GM12878 (cell line): ENCODE data around the gene TBC1D1. TPM values are rescaled to one million over a fixed set of nuclear protein-coding genes. Genes with fewer than 3 reads are reported as not detected.
A peak's percentile ranks its signal among the peaks of the same experiment; 100 is the strongest.

Source experiments
- ATAC-seq: fragments of 200-7000 bp; cut with Tn5 transposase; 3 replicates; pipeline ENCODE4 v1.9.1; 2020; ENCODE audit warnings: mild to moderate bottlenecking, moderate library complexity
- BruUV-seq: library from RNA; stranded (reverse); fragments of 400-500 nt; replicated peaks from 2 replicates; lab custom pipeline; 2021; lab: Mats Ljungman, UMichigan
- CTCF ChIA-PET: fragments of 300-600 bp; sonication (Branson Sonifier 250); formaldehyde crosslinking; extraction: SDS; loops from one replicate; lab custom pipeline; 2021; ENCODE audit warnings: inconsistent platforms; lab: Yijun Ruan, JAX
- POLR2A ChIA-PET: fragments of 350-600 bp; formaldehyde crosslinking; extraction: SDS; loops from one replicate; lab custom pipeline; 2021; ENCODE audit warnings: inconsistent platforms; lab: Charles Lee
- RAD21 ChIA-PET: fragments of 300-600 bp; sonication (Branson Sonifier 250); formaldehyde crosslinking; loops from one replicate; lab custom pipeline; 2023; ENCODE audit warnings: antibody characterized with exemption; ENCODE audit not compliant: unreplicated experiment; lab: Charles Lee
- SMC1A ChIA-PET: fragments of 300-600 bp; sonication (Branson Sonifier 250); formaldehyde crosslinking; loops from one replicate; lab custom pipeline; 2023; ENCODE audit not compliant: unreplicated experiment, uncharacterized antibody; lab: Charles Lee
- DNase-seq: peaks from one replicate; pipeline ENCODE4 v3.0.0-alpha.2; 2011; ENCODE audit warnings: low read depth, low spot score
- FAIRE-seq: peaks from 3 replicates; lab custom pipeline; 2011; peaks lifted over from hg19 to GRCh38; lab: Jason Lieb, UNC
- H2AFZ ChIP-seq: 2 replicates; pipeline ENCODE4 v1.6.0; 2011; ENCODE audit warnings: low read depth, low read length, control low read depth; ENCODE audit not compliant: control insufficient read depth
- H3K27ac ChIP-seq: 2 replicates; pipeline ENCODE4 v1.5.1; 2011; ENCODE audit warnings: control low read depth; ENCODE audit not compliant: control insufficient read depth, insufficient read depth
- H3K27me3 ChIP-seq, 2 experiments: replicated peaks in 1 of 2; 2 replicates each; pipeline versions ENCODE4 v1.6.0 to v1.6.1; 2011; ENCODE audit warnings: low read length in 1 of 2; ENCODE audit not compliant: control insufficient read depth in 2 of 2, insufficient read depth in 2 of 2
- H3K36me3 ChIP-seq, 2 experiments: 2 replicates each; pipeline ENCODE4 v1.5.1; 2011; ENCODE audit warnings: low read length in 1 of 2; ENCODE audit not compliant: control insufficient read depth in 2 of 2, insufficient read depth in 2 of 2
- H3K4me1 ChIP-seq: 2 replicates; pipeline ENCODE4 v1.6.1; 2011; ENCODE audit warnings: mild to moderate bottlenecking, low read length, moderate library complexity, mixed read lengths; ENCODE audit not compliant: control insufficient read depth, insufficient read depth
- H3K4me2 ChIP-seq: 2 replicates; pipeline ENCODE4 v1.6.0; 2011; ENCODE audit warnings: control low read depth; ENCODE audit not compliant: control insufficient read depth, insufficient read depth
- H3K4me3 ChIP-seq: fragments of 200-600 bp; sonication (generic); 2 replicates; pipeline ENCODE4 v1.5.1; 2016
- H3K79me2 ChIP-seq: 2 replicates; pipeline ENCODE4 v1.6.0; 2011; ENCODE audit warnings: low read length; ENCODE audit not compliant: control insufficient read depth, insufficient read depth
- H3K9ac ChIP-seq: 2 replicates; pipeline ENCODE4 v1.8.0; 2011; ENCODE audit warnings: low read length, control low read depth, mixed read lengths; ENCODE audit not compliant: control insufficient read depth, insufficient read depth
- H3K9me3 ChIP-seq: replicated peaks from 3 replicates; pipeline ENCODE4 v1.5.1; 2011; ENCODE audit warnings: mild to moderate bottlenecking, low read length; ENCODE audit not compliant: control insufficient read depth, insufficient read depth
- H4K20me1 ChIP-seq: 2 replicates; pipeline ENCODE4 v1.6.0; 2011; ENCODE audit not compliant: control insufficient read depth, insufficient read depth
- ATF7 ChIP-seq: fragments of 450-650 bp; IDR thresholded peaks from 2 replicates; pipeline ENCODE4 v1.6.1; 2016; ENCODE audit warnings: low read depth, mild to moderate bottlenecking
- CEBPB ChIP-seq, 2 experiments: fragments of 150-350 bp in 1 of 2; IDR thresholded peaks; 2 replicates each; pipeline ENCODE4 v1.6.1; 2012 to 2014; ENCODE audit warnings: low read depth in 2 of 2, low read length in 2 of 2, borderline replicate concordance in 1 of 2, inconsistent platforms in 1 of 2
- IKZF2 ChIP-seq, 2 experiments: fragments of 450-650 bp; IDR thresholded peaks; 2 replicates each; pipeline ENCODE4 v1.6.1; 2017; ENCODE audit warnings: mild to moderate bottlenecking in 2 of 2, moderate library complexity in 2 of 2
- LARP7 ChIP-seq: fragments of 450-650 bp; IDR thresholded peaks from 2 replicates; pipeline ENCODE4 v1.6.1; 2017; ENCODE audit warnings: mild to moderate bottlenecking
- MTA3 ChIP-seq: IDR thresholded peaks from 2 replicates; pipeline ENCODE4 v1.6.1; 2012; ENCODE audit warnings: low read length, inconsistent platforms, borderline replicate concordance
- NRF1 ChIP-seq: conservative IDR thresholded peaks from 2 replicates; pipeline ENCODE4 v1.6.1; 2011; ENCODE audit warnings: mild to moderate bottlenecking, low read depth, low read length, improper control_type of control experiment
- PAX5 ChIP-seq: IDR thresholded peaks from 2 replicates; pipeline ENCODE4 v1.6.1; 2011; ENCODE audit warnings: low read depth, low read length, borderline replicate concordance
- PML ChIP-seq: IDR thresholded peaks from 2 replicates; pipeline ENCODE4 v1.6.1; 2012; ENCODE audit warnings: low read length, inconsistent platforms
- POLR2A ChIP-seq: IDR thresholded peaks from 2 replicates; pipeline ENCODE4 v1.6.1; 2011; ENCODE audit warnings: low read depth, mild to moderate bottlenecking, low read length
- POLR2AphosphoS2 ChIP-seq: IDR thresholded peaks from 2 replicates; pipeline ENCODE4 v1.6.1; 2011; ENCODE audit warnings: low read depth, mild to moderate bottlenecking, low read length, improper control_type of control experiment, moderate library complexity
- RCOR1 ChIP-seq: conservative IDR thresholded peaks from 2 replicates; pipeline ENCODE4 v1.6.1; 2012; ENCODE audit warnings: low read depth, low read length, improper control_type of control experiment
- SMAD1 ChIP-seq: fragments of 450-650 bp; IDR thresholded peaks from 2 replicates; pipeline ENCODE4 v1.6.1; 2018; ENCODE audit warnings: mild to moderate bottlenecking, low read depth; ENCODE audit not compliant: partially characterized antibody
- SP1 ChIP-seq: IDR thresholded peaks from one replicate; pipeline ENCODE4 v1.6.1; 2011; ENCODE audit warnings: low read depth, low read length
- TCF12 ChIP-seq: IDR thresholded peaks from 2 replicates; pipeline ENCODE4 v1.6.1; 2011; ENCODE audit warnings: low read depth, mild to moderate bottlenecking, low read length
- ZBED1 ChIP-seq: IDR thresholded peaks from 2 replicates; pipeline ENCODE4 v1.6.1; 2016; ENCODE audit warnings: borderline replicate concordance
- ZNF622 ChIP-seq: fragments of 450-650 bp; IDR thresholded peaks from 2 replicates; pipeline ENCODE4 v1.6.1; 2017; ENCODE audit warnings: mild to moderate bottlenecking, inconsistent platforms
- ZNF687 ChIP-seq: fragments of 450-650 bp; IDR thresholded peaks from 2 replicates; pipeline ENCODE4 v1.6.1; 2017; ENCODE audit warnings: mild to moderate bottlenecking, moderate library complexity
- WGBS: methylation state at CpG from one replicate; pipeline ENCODE4 v1.1.6; 2016; ENCODE audit warnings: low lambda C conversion rate; ENCODE audit not compliant: insufficient replicate concordance, insufficient coverage; ENCODE audit errors: missing lambda C conversion rate; 5-methylcytosine and 5-hydroxymethylcytosine counted together
- in situ Hi-C: fragments of 300-500 bp; cut with MboI; formaldehyde crosslinking; loops from 9 replicates; pipeline ENCODE4 v1.14.3; 2018; ENCODE audit warnings: mixed read lengths
- intact Hi-C: fragments of 100-400 bp; cut with micrococcal nuclease; formaldehyde crosslinking; loops from one replicate; pipeline ENCODE4 v1.14.2; 2022; ENCODE audit not compliant: unreplicated experiment
- polyA plus RNA-seq, 11 experiments: library from polyadenylated mRNA; depleted of rRNA in 4 of 11; unstranded in 6 of 11; stranded (reverse) in 5 of 11; fragments of >200 nt; fragmentation: Nextera tagmentation in 4 of 11; fragmentation: Illumina TruSeq in 1 of 11; extraction: Ambion mirVana in 4 of 11; extraction: Trizol in 1 of 11; gene quantifications; 1 replicate in 1 of 11; 2 replicates in 10 of 11; pipeline versions ENCODE4 v1.2.1 to v1.2.3, GENCODE V29; 2011 to 2016; ENCODE audit warnings: inconsistent platforms in 2 of 11, missing spikeins in 2 of 11, low read depth in 1 of 11
- total RNA-seq, 4 experiments: library from RNA; depleted of rRNA in 3 of 4; stranded (reverse); fragments of >200 nt in 3 of 4; fragmentation: Illumina TruSeq in 1 of 4; extraction: Trizol in 1 of 4; gene quantifications; 2 replicates each; pipeline versions ENCODE4 v1.2.1 to v1.2.3, GENCODE V29; 2013 to 2021

Gene TBC1D1
- total and polyA plus RNA-seq, 10 of the 15 experiments (the other 5 are each of a cell fraction or from before 2014, with no cell fraction given) = 5.3 to 102 (median 57.8) TPM

- TF ChIP-seq PML (peak; percentile 34), CEBPB (IDR thresholded peaks at IDR 0.05; ENCODE audit: borderline replicate concordance in 1 of 2, low read depth in 2 of 2, low read length in 2 of 2) (no peak; a peak in 1 of 4 replicates), POLR2AphosphoS2 (no peak), MTA3 (peak; percentile 43)
These were observed 184.7 kb downstream of the TBC1D1 start (continued) for GRCh38 chr4:38075370-38076152.

- Histone ChIP-seq H3K4me1 (peaks cover 55% of the 10 kb centered on the region), H3K27me3 (no peaks in the 10 kb centered on the region), H3K4me2 (peak overlapping the region; percentile 71), H3K9me3 (no peaks in the 10 kb centered on the region; the same call in 2 of the 3 replicates), H3K36me3 (peaks cover 0 to 12% of the 10 kb centered on the region in 2 experiments), H2AFZ (no peak overlapping the region), H3K4me3 (peak overlapping the region; percentile 38; the same call in 1 of the 2 replicates), H4K20me1 (no peaks in the 10 kb centered on the region), H3K27ac (peak overlapping the region; percentile 95), H3K79me2 (peaks cover 4% of the 10 kb centered on the region), H3K9ac (peak overlapping the region; percentile 72)
- no peak for FAIRE-seq
- ChIA-PET POLR2A (interaction anchor here (1.0 to 1.5 kb wide), 4 partner anchors 52 to 108 kb away, joined by 4 to 7 read pairs (median 6); no protein-coding TSS in a partner anchor), CTCF (interaction anchor here (0.6 to 2.1 kb wide), 5 partner anchors 35 to 697 kb away, joined by 3 to 6 read pairs (median 3); no protein-coding TSS in a partner anchor), RAD21 (interaction anchor here (0.7 to 8.3 kb wide), 6 partner anchors 10 to 103 kb away, joined by 3 to 128 read pairs (median 4); no protein-coding TSS in a partner anchor), SMC1A (interaction anchor here (0.9 to 5.3 kb wide), 9 partner anchors 7 to 714 kb away, joined by 3 to 102 read pairs (median 9); no protein-coding TSS in a partner anchor)
- ATAC-seq = peak; percentile 50
- 21% methylated on average over 6 of the region's 6 CpGs for WGBS
- intact Hi-C loops (loop anchor here (1.0 to 5.0 kb wide), 3 partner anchors 53 to 656 kb away; no protein-coding TSS in a partner anchor), in situ Hi-C loops (loop anchor here (5.0 kb wide), 2 partner anchors 101 to 241 kb away; no protein-coding TSS in a partner anchor)
- BruUV-seq = no TSS peak
- no peak for DNase-seq
- TF ChIP-seq LARP7 (no peak), IKZF2 (IDR thresholded peaks at IDR 0.05) (peak; percentile 23 to 65; a peak in 1 of 4 replicates), RCOR1 (0 out of 2 replicates have a peak, but pooled peaks have one; percentile 67), TCF12 (peak; percentile 47; the same call in 1 of the 2 replicates), POLR2AphosphoS2 (no peak), ZNF622 (no peak), NRF1 (0 out of 2 replicates have a peak, but pooled peaks have one; percentile 10), PAX5 (no peak), POLR2A (peak; percentile 43; the same call in 1 of the 2 replicates), ATF7 (peak; percentile 28; the same call in 1 of the 2 replicates), ZBED1 (peak; percentile 85), SP1 (no peak), SMAD1 (no peak), ZNF687 (peak; percentile 65; the same call in 1 of the 2 replicates)
These were observed 185.3 kb downstream of the TBC1D1 start for GRCh38 chr4:38076153-38076669.
